OCI-LY1 (cell line): ENCODE results near the gene SFMBT2.
"Not testable (repeated sequence)": the region's sequence is repeated elsewhere in the genome, so short reads cannot be mapped to it uniquely, and the experiment has no call there.

Source experiments
- H2AFZ ChIP-seq: fragments of 200-600 bp; sonication (generic), shearing (Covaris generic); 2 replicates; pipeline ENCODE4 v1.6.0; 2014; ENCODE audit warnings: antibody characterized with exemption, mild to moderate bottlenecking, low read length
- H3F3A ChIP-seq: fragments of 200-600 bp; sonication (generic), shearing (Covaris generic); 2 replicates; pipeline ENCODE4 v1.6.0; 2014; ENCODE audit warnings: mild to moderate bottlenecking, antibody characterized with exemption, low read length, moderate library complexity; ENCODE audit not compliant: insufficient read depth
- H3K27ac ChIP-seq: fragments of 200-600 bp; sonication (generic); 2 replicates; pipeline ENCODE4 v1.5.1; 2014; ENCODE audit warnings: low read length, mixed run types, mild to moderate bottlenecking, low read depth; ENCODE audit not compliant: poor library complexity, severe bottlenecking
- H3K27me3 ChIP-seq: fragments of 200-600 bp; sonication (generic); 2 replicates; pipeline ENCODE4 v1.6.0; 2014; ENCODE audit warnings: antibody characterized with exemption, mild to moderate bottlenecking, low read length, moderate library complexity; ENCODE audit not compliant: insufficient read depth
- H3K36me3 ChIP-seq: fragments of 200-600 bp; sonication (generic); 2 replicates; pipeline ENCODE4 v1.6.1; 2014; ENCODE audit warnings: mild to moderate bottlenecking, antibody characterized with exemption, low read length, moderate library complexity, mixed read lengths; ENCODE audit not compliant: insufficient read depth
- H3K4me1 ChIP-seq: fragments of 200-600 bp; sonication (generic); 2 replicates; pipeline ENCODE4 v1.5.1; 2014; ENCODE audit warnings: mild to moderate bottlenecking, low read length, moderate library complexity; ENCODE audit not compliant: insufficient read depth, severe bottlenecking
- H3K4me2 ChIP-seq: fragments of 200-600 bp; sonication (generic), shearing (Covaris generic); 2 replicates; pipeline ENCODE4 v1.6.1; 2014; ENCODE audit warnings: low read length
- H3K4me3 ChIP-seq: fragments of 200-600 bp; sonication (generic); 2 replicates; pipeline ENCODE4 v1.5.1; 2014; ENCODE audit warnings: low read length, low read depth, mild to moderate bottlenecking, mixed read lengths; ENCODE audit not compliant: poor library complexity, severe bottlenecking
- H3K79me2 ChIP-seq: fragments of 200-600 bp; shearing (Covaris generic); 2 replicates; pipeline ENCODE4 v1.6.1; 2016; ENCODE audit warnings: mixed run types, low read length, mixed read lengths; ENCODE audit not compliant: insufficient read depth
- H3K9ac ChIP-seq: fragments of 200-600 bp; sonication (generic), shearing (Covaris generic); 2 replicates; pipeline ENCODE4 v1.6.1; 2014; ENCODE audit warnings: mild to moderate bottlenecking, low read length, mixed read lengths
- H3K9me2 ChIP-seq: fragments of 200-600 bp; sonication (generic), shearing (Covaris generic); 2 replicates; pipeline ENCODE4 v1.6.1; 2014; ENCODE audit warnings: low read depth, mild to moderate bottlenecking, low read length, mixed read lengths
- H3K9me3 ChIP-seq: fragments of 200-600 bp; shearing (Covaris generic); 2 replicates; pipeline ENCODE4 v1.6.1; 2014; ENCODE audit warnings: low read length, mixed read lengths
- H4K20me1 ChIP-seq: fragments of 200-600 bp; sonication (generic), shearing (Covaris generic); 2 replicates; pipeline ENCODE4 v1.6.0; 2016; ENCODE audit warnings: mild to moderate bottlenecking, low read length; ENCODE audit not compliant: insufficient read depth
- CTCF ChIP-seq: fragments of 200-600 bp; sonication (generic), shearing (Covaris generic); IDR thresholded peaks from 2 replicates; pipeline ENCODE4 v1.5.1; 2017; ENCODE audit warnings: mild to moderate bottlenecking, antibody characterized with exemption, low read length, moderate library complexity, mixed read lengths
- EZH2 ChIP-seq: fragments of 200-600 bp; sonication (generic), shearing (Covaris generic); IDR thresholded peaks from 2 replicates; pipeline ENCODE4 v1.8.0; 2017; ENCODE audit warnings: borderline replicate concordance, mixed run types, mild to moderate bottlenecking, antibody characterized with exemption, low read length, moderate library complexity, mixed read lengths

SFMBT2 gene

GRCh38 chr10:7314170-7314569 is 96.7 kb downstream of the SFMBT2 start:
- Histone ChIP-seq H3K79me2 (0 out of 2 replicates have a peak, but pooled peaks cover 5% of the 10 kb centered on the region), H4K20me1 (no peaks in the 10 kb centered on the region), H3K9me3 (no peaks in the 10 kb centered on the region), H3K4me3 (no peak overlapping the region), H3K4me1 (peaks cover 15% of the 10 kb centered on the region), H3K9me2 (no peaks in the 10 kb centered on the region), H3K9ac (no peak overlapping the region), H2AFZ (no peak overlapping the region), H3K36me3 (peaks cover 3% of the 10 kb centered on the region), H3F3A (no peaks in the 10 kb centered on the region), H3K4me2 (no peak overlapping the region), H3K27ac (no peak overlapping the region), H3K27me3 (no peaks in the 10 kb centered on the region)
- no peak for TF ChIP-seq EZH2

GRCh38 chr10:7312488-7312857 is 98.4 kb downstream of the SFMBT2 start:
- H3K79me2 ChIP-seq, result 0 out of 2 replicates have a peak, but pooled peaks cover 5% of the 10 kb centered on the region
- no peak for TF ChIP-seq EZH2
- no peak for TF ChIP-seq CTCF
- H3K9me3 ChIP-seq, result no peaks in the 10 kb centered on the region
- peaks cover 11% of the 10 kb centered on the region for H3K36me3 ChIP-seq
- no peak overlapping the region for H3K4me3 ChIP-seq
- no peak overlapping the region for H3K4me2 ChIP-seq
- H3K27ac ChIP-seq, result no peak overlapping the region
- no peaks in the 10 kb centered on the region for H4K20me1 ChIP-seq
- no peaks in the 10 kb centered on the region for H3F3A ChIP-seq
- no peaks in the 10 kb centered on the region for H3K9me2 ChIP-seq
- no peaks in the 10 kb centered on the region for H3K4me1 ChIP-seq
- H3K9ac ChIP-seq, result no peak overlapping the region
- H3K27me3 ChIP-seq, result no peaks in the 10 kb centered on the region
- H2AFZ ChIP-seq, result no peak overlapping the region

GRCh38 chr10:7311850-7312487 is 98.9 kb downstream of the SFMBT2 start:
- not testable (repeated sequence) for H4K20me1 ChIP-seq, H3K9me2 ChIP-seq, H3K9me3 ChIP-seq, H2AFZ ChIP-seq, H3K4me2 ChIP-seq, H3K79me2 ChIP-seq, H3F3A ChIP-seq, H3K27me3 ChIP-seq, H3K4me1 ChIP-seq, H3K27ac ChIP-seq, H3K4me3 ChIP-seq, H3K9ac ChIP-seq
- peaks cover 11% of the 10 kb centered on the region for H3K36me3 ChIP-seq

- Histone ChIP-seq H3K79me2 (0 out of 2 replicates have a peak, but pooled peaks cover 5% of the 10 kb centered on the region), H3K27ac (no peak overlapping the region), H3K9me3 (no peaks in the 10 kb centered on the region), H3K4me2 (no peak overlapping the region), H3K4me1 (peaks cover 5% of the 10 kb centered on the region), H2AFZ (no peak overlapping the region), H3K27me3 (no peaks in the 10 kb centered on the region), H3K36me3 (peaks cover 11% of the 10 kb centered on the region), H3K4me3 (no peak overlapping the region), H3K9me2 (no peaks in the 10 kb centered on the region), H3F3A (no peaks in the 10 kb centered on the region), H3K9ac (no peak overlapping the region), H4K20me1 (no peaks in the 10 kb centered on the region)
- TF ChIP-seq EZH2 (no peak), CTCF (no peak)
Measured at GRCh38 chr10:7311218-7311849, 99.5 kb downstream of the SFMBT2 start.
